Peyer's patch (tissue), 4 donors: ENCODE measurements around the gene CCDC184. TPM values are rescaled to one million over a fixed set of nuclear protein-coding genes. Genes with fewer than 3 reads are reported as not detected.

ENCODE experiments used
- DNase-seq, 3 donors: peaks; one replicate each; pipeline ENCODE4 v3.0.0-alpha.2; 2017 to 2019
- H3K27ac ChIP-seq, 4 donors: fragments of 200-600 bp; sonication (generic); one replicate each; pipeline ENCODE4 v1.5.1; 2016 to 2019
- H3K27me3 ChIP-seq, 2 donors: fragments of 200-600 bp; sonication (generic); one replicate each; pipeline ENCODE4 v1.5.1; 2019
- H3K36me3 ChIP-seq, 3 donors: fragments of 200-600 bp; sonication (generic); one replicate each; pipeline ENCODE4 v1.5.1; 2016 to 2019
- H3K4me1 ChIP-seq, 4 donors: fragments of 200-600 bp; sonication (generic); one replicate each; pipeline ENCODE4 v1.5.1; 2016 to 2019
- H3K4me3 ChIP-seq, 4 donors: fragments of 200-600 bp; sonication (generic); 1 replicate in 3 of 4; 2 replicates in 1 of 4; pipeline ENCODE4 v1.5.1; 2016 to 2019; ENCODE audit warnings: mild to moderate bottlenecking in 1 of 4
- H3K9me3 ChIP-seq, 4 donors: fragments of 200-600 bp; sonication (generic); one replicate each; pipeline ENCODE4 v1.5.1; 2016 to 2019; ENCODE audit warnings: mild to moderate bottlenecking in 1 of 4
- POLR2A ChIP-seq, 2 donors: fragments of 450-650 bp; IDR thresholded peaks; one replicate each; pipeline ENCODE4 v1.5.1; 2017; ENCODE audit warnings: antibody characterized with exemption in 2 of 2, mild to moderate bottlenecking in 2 of 2, moderate library complexity in 2 of 2
- total RNA-seq, 4 donors: library from RNA; depleted of rRNA; stranded (reverse); fragments of >200 nt; gene quantifications; one replicate each; pipeline ENCODE4 v1.1.0, GENCODE V29; 2016
- TF ChIP-seq, protein P1 (sequence below), 6 experiments: fragments of 450-650 bp in 4 of 6; fragments of 200-600 bp in 2 of 6; sonication (generic) in 1 of 6; IDR thresholded peaks; one replicate each; pipeline ENCODE4 v1.5.1; 2017 to 2019; ENCODE audit warnings: antibody characterized with exemption in 6 of 6, mild to moderate bottlenecking in 3 of 6, moderate library complexity in 1 of 6

The CCDC184 gene
- total RNA-seq, 4 donors from 2014 or later: 0.40 TPM; not detected in 3

DNA sequence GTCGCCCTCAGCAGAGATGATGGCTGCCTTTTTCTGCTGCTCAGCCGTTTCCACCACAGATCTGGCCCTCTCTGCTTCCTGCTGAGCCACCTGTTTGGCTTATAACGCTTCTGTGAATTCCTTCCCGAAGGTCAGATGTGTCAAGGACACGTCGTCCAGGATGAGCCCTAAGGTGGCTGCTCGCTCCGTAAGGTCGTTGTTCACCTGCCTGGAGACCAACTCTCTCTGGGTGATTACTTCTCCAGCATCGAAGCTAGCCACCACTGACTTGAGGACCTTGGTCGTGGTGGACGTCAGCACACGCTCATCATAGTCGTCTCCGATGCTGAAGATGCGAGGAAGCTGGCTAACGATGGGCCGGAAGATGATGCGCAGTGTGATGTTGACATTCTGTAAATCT is 14.4 kb upstream of the CCDC184 start:
- no peaks in the 10 kb centered on the region for H3K27me3 ChIP-seq
- no peaks in the 10 kb centered on the region for H3K4me1 ChIP-seq
- H3K9me3 ChIP-seq: no peaks in the 10 kb centered on the region
- no peak for DNase-seq
- H3K36me3 ChIP-seq: no peaks in the 10 kb centered on the region
- H3K4me3 ChIP-seq: no peak overlapping the region
- TF ChIP-seq, protein P1, sequence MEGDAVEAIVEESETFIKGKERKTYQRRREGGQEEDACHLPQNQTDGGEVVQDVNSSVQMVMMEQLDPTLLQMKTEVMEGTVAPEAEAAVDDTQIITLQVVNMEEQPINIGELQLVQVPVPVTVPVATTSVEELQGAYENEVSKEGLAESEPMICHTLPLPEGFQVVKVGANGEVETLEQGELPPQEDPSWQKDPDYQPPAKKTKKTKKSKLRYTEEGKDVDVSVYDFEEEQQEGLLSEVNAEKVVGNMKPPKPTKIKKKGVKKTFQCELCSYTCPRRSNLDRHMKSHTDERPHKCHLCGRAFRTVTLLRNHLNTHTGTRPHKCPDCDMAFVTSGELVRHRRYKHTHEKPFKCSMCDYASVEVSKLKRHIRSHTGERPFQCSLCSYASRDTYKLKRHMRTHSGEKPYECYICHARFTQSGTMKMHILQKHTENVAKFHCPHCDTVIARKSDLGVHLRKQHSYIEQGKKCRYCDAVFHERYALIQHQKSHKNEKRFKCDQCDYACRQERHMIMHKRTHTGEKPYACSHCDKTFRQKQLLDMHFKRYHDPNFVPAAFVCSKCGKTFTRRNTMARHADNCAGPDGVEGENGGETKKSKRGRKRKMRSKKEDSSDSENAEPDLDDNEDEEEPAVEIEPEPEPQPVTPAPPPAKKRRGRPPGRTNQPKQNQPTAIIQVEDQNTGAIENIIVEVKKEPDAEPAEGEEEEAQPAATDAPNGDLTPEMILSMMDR (IDR thresholded peaks at IDR 0.05): no peak
- TF ChIP-seq POLR2A (IDR thresholded peaks at IDR 0.05): no peak
- H3K27ac ChIP-seq: no peak overlapping the region

DNA sequence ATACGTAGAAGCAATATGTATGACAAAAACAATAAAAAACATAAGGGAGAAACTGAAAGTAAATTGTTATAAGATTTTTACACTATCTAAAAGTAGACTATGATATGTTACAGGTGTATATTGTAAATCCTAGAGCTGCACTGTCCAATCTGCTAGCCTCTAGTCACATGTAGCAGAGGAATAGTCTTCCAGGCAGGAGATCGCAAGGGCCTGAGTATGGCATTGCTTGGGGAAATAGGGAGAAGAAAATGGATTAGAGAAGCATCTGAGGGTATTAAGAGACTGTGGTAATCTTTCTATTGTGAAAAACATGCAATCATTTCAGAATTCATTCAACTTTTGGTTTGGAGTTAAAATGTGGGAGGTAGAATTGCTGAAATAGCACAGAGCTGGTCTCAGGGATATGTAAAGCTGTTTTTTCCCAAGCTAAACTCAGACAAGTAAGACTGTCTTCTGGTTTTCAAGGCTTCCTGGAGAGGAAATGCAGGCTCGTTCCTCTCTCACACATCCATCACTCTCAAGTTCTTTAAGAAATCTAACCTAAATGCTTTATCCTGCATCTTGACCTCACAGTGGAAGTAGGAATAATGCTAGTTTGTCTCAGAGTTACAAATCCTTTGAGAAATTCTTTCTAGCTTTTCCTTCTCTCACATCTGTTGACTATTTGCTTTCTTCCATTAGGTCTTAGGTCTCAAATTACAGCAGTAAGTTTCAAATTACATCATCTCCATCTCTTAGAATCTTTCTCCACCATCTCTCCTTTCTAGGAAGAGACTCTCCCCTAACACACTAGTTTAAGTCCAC is 7.6 kb upstream of the CCDC184 start:
- no peak for DNase-seq

DNA sequence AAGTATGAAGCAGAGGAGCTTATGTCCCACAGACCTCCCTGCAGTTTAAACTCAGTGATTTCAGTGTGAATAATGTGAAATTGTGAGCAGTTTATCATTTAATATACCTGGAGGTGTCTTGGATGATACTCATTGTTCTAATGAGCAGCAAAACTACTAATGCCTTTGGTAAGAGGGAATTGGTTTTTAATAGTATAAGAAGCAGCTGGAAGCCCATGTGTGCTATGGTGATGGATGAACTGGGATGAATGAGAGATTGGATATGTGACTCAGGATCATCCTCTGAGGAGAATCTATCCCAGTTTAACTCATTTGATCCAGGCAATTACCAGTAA is 7.1 kb upstream of the CCDC184 start:
- TF ChIP-seq, protein P1 (IDR thresholded peaks at IDR 0.05): no peak
- TF ChIP-seq POLR2A (IDR thresholded peaks at IDR 0.05): no peak
- no peaks in the 10 kb centered on the region for H3K36me3 ChIP-seq
- no peak overlapping the region for H3K4me3 ChIP-seq
- no peaks in the 10 kb centered on the region for H3K4me1 ChIP-seq
- H3K27ac ChIP-seq: no peak overlapping the region
- no peaks in the 10 kb centered on the region for H3K27me3 ChIP-seq
- H3K9me3 ChIP-seq: no peaks in the 10 kb centered on the region
- no peak for DNase-seq

More for the DNA sequence above, 7.6 kb upstream of the CCDC184 start:
- Histone ChIP-seq H3K27ac (no peak overlapping the region), H3K9me3 (no peaks in the 10 kb centered on the region), H3K4me3 (no peak overlapping the region), H3K4me1 (no peaks in the 10 kb centered on the region), H3K36me3 (no peaks in the 10 kb centered on the region), H3K27me3 (no peaks in the 10 kb centered on the region)
- TF ChIP-seq POLR2A (IDR thresholded peaks at IDR 0.05): no peak
- TF ChIP-seq, protein P1 (IDR thresholded peaks at IDR 0.05): no peak

DNA sequence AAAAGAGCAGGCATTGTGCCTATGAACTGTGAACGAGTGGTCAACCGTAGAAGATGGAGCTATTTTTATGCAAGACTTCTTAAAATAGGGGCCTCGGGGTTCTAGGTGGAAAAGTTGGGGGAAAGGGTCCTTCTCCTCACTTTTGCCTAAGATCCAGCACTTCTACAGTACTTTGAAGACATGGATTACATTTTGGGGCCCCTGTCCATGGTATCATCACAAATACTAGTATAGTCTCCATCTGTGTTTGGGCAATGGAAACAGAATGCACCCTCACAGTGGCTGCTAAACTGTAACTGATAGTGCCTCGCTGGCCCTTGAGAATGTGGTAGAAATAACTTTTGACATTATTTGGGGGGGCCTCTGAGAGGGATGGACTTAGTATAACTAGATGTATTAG is 5.5 kb upstream of the CCDC184 start:
- H3K4me1 ChIP-seq: peaks cover 0 to 5% (median 0%) of the 10 kb centered on the region in 4 donors
- no peaks in the 10 kb centered on the region for H3K36me3 ChIP-seq
- no peak overlapping the region for H3K27ac ChIP-seq
- no peak overlapping the region for H3K4me3 ChIP-seq
- H3K27me3 ChIP-seq: no peaks in the 10 kb centered on the region
- DNase-seq: no peak
- no peaks in the 10 kb centered on the region for H3K9me3 ChIP-seq
- TF ChIP-seq POLR2A (IDR thresholded peaks at IDR 0.05): no peak
- TF ChIP-seq, protein P1 (IDR thresholded peaks at IDR 0.05): no peak

DNA sequence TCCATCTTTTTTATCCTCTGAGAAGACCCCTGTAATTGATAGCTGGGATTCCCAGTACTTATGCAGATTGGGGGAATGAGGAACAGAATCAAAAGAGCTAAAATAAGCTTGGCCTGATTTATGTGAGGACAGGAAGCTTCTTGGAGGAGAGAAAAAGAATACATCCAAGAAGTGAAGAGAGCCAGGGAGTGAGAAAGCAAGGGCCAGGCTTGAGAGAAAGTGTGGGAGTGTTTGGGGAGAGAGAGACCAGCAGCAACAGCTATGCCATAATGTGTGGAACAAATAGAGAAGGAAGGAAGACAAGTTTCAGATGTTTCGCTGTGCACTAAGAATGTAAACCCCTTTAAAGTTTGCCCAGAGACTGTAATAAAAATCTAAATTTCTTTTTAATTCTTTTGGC is 4.0 kb upstream of the CCDC184 start:
- peaks cover 0 to 20% (median 5%) of the 10 kb centered on the region in 4 donors for H3K4me1 ChIP-seq
- H3K9me3 ChIP-seq: no peaks in the 10 kb centered on the region
- no peaks in the 10 kb centered on the region for H3K27me3 ChIP-seq
- H3K27ac ChIP-seq: no peak overlapping the region
- H3K4me3 ChIP-seq: no peak overlapping the region
- DNase-seq: no peak
- no peak for TF ChIP-seq POLR2A (IDR thresholded peaks at IDR 0.05)
- TF ChIP-seq, protein P1 (IDR thresholded peaks at IDR 0.05): no peak
- no peaks in the 10 kb centered on the region for H3K36me3 ChIP-seq
